DMS114 treated with DMSO at 0.1 percent for 48 hours (cell line): ENCODE measurements around the gene FBN1.

ENCODE experiments used
- DNase-seq: peaks from one replicate; lab custom pipeline; 2025; ENCODE audit not compliant: unreplicated experiment; lab: John Stamatoyannopoulos, UW

The FBN1 gene

DNA sequence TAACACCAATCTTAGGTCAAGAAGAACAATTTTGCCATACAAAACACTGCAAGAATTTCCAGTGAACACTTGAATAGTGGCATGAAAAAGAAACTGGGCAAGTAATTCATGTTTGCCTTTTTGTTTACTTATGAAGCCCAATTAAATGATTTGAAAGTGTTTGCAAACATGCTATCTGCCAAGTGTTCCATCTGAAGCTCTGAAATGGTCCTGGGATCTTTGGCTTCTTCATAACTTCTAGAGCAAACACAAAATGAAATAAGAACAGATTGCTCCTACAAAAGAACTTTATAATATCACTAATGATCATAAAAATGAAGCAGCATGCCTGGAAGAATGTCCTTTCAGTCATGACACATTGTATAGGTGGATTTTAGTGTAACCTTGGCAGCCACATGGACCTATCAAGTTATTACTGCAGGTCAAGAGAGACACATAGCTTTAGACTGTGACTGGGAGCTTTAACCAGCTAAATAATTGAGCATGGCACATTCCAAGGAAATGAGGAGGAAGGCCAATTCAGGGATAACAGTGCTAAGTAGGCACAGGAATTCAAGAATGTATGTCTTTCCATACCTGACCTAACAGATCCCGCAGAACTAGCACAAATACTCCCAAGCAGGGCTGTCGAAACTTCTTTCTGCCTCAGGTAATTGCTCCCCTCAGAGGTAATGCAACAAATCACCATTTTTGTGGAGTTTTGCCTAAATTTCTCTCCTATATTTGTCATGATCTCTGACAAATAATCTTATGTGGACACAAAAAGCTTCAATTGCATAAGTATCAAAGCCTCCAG lies 169.7 kb downstream of the FBN1 start:
- no peak for DNase-seq

DNA sequence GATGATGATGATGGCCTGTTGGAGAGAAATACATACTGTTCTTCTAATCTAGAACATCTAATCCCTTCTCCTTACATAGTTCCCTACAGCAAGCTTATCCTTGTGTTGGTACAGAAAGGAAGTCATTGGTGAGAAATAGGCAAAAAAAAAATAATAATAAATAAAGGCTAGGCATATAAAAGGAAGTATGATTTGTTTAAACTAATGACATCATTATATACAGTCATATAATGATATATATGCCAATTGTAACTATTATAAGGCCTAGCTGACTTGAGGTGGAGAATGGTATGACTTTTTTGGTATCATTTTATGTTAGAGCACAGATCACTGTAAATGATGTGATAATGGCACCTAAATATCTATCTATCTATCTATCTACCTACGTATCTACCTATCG lies 171.8 kb downstream of the FBN1 start:
- no peak for DNase-seq

DNA sequence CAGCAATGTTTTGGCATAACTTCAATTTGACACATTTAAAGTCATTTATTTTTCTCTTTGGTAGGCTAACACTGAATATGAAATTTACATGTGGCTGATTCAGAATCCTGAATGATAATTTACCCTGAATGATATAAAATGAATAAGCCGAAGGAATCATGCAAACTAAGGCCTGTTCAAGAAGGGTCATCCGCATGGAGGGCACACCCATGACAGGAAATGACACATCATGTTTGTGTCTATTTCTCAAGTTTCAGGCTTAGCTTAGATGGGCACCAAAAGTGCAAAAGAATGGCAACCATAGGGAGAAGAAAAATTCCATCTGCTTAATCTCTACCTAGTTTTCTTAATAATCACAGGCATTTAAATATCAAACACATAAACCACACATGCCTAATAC lies 172.8 kb downstream of the FBN1 start:
- DNase-seq: no peak

DNA sequence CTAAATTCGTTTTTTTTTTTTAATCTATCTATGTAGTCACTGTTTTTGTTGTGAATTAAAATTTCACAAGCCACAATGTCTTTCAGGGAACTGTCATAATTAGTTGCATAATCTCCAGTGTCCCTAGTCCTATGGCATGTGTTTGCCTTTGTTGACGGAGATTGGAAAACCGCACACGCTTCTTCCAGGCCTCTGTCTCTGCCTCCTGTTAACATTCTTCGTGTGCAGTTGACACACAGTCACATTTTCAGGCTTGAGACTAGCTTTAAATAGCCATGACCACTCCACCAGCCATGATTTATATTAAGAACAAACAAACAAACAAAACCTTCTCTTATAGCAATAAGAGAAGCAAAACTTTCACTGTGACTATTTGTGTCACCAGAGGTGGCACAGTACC lies 174.4 kb downstream of the FBN1 start:
- DNase-seq: no peak

DNA sequence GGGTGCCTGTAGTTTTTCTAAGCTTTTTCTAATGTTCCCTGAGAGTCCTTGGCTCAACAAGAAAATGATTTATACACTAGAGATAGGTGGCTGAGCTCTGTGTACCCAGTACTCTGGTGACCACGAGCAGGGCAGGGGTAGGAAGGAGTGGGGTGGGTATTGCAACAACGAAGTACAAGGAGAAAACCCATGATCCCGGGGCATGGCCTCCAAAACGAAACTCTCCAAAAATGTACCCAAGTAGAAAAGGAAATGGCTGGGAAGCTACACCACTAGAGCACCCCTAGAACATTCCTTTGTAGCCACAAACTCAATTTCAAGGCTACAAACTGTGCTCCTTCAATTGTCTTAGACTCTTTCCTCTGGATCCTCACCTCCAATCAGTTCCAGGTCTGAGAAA lies 175.4 kb downstream of the FBN1 start:
- no peak for DNase-seq

DNA sequence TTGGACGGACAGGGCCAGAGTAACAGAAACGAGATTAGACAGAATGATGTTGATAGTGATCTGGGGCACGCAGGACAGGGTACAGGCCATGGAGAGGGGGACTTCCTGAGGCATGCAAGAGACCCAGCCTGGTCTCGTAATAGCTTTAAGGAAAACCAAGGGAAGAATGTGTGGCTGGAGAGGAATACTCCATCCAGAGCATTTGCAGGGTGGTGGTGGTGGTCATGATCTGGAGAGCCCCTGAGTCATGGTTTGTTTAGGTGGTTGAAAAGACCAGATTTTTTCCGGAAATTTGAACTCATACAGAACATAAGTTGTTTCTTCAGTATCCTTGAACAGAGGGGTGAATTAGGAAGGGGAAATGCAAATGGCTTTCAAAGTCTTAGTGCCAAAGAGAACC lies 175.8 kb downstream of the FBN1 start:
- DNase-seq: no peak

DNA sequence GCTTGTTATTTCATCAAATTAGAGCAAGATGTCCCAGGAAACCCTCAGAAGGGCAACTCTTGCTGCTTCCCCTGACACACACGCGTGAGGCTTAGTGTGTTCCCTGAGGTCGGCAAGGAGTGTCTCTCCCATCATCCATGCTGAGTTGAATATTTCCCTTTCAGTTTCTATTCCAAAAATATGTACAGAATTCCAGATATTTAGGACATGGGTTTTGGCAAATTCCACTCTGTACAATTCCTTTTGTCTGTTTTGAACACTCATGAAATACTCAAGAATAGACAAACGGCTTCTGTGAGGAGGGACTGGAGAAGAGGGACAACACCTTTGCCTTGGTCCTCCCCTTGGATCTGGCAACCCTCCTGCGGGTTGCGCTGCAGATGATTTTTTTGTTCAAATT lies 176.2 kb downstream of the FBN1 start:
- no peak for DNase-seq

DNA sequence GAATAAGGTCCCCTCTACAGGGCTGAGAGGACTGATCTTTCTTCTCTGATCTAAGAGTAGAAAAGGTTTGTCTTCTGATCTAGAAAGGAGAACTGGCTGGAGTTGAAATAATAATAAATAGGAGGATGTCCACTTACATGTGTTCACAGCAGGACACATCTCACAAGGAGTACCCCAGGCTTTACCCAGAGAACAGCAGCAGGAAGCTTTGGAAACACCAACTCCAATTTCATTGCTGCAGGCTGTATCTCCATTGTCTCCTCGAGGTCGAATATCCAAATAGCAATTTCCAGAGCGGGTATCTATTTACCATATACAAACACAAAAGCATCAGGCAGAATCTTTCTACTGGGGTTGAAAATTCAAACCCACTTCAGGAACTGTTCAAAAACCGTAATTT lies 177.7 kb downstream of the FBN1 start:
- DNase-seq: no peak

DNA sequence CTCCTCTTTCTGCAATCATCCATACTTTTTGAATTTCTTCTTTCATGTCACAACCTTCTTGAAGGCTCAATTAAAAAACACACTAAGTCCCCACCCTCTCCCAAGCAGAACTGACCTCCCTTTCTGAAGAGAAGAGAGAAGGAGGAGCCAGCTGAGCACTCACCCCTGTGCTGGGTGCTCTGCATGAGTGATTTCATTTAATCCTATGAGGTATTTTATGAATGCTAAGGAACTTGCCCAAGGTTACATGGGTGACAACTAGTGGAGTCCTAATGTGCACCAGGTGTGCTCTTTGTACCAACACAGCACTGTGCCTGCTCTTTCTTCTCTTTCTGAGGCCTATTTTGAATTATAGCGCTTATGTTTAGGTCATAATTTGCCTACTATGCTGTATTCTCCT lies 178.7 kb downstream of the FBN1 start:
- DNase-seq: no peak

DNA sequence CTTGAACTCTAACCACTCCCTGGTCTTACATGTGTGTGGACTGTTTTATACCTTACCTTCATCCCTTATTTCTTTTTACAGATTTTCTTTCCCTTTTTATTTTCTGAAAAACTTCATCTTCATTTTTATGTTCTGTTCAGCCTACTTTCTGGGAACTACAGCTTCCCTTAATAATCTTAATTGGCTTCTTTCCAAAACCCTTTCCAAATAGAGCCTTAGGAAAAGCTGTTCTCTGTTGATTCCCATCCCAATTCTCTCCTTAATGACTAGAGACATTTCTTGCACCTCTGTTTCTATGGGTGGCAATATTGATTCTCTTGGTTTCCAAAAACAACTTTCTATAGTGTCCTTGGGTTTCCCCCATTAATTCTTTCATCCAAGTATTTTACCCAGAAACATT lies 179.4 kb downstream of the FBN1 start:
- no peak for DNase-seq

DNA sequence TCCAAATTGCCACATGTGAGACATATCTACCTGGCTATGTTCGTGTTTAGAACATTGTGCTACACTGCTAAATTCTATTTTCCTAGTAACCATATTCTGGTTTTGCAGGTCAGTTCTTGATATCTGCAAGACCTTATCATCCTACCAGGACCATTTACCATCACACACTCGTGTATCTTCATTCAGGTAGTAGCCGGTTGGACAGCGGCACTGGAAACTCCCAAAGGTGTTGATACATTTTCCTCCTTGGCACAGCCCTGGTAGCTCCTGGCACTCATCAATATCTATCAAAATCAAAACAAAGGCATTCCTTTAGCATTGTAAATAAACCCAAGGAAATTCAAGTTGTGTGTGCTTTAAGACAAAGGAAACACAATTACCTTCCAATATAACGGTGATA lies 180.1 kb downstream of the FBN1 start:
- DNase-seq: no peak

DNA sequence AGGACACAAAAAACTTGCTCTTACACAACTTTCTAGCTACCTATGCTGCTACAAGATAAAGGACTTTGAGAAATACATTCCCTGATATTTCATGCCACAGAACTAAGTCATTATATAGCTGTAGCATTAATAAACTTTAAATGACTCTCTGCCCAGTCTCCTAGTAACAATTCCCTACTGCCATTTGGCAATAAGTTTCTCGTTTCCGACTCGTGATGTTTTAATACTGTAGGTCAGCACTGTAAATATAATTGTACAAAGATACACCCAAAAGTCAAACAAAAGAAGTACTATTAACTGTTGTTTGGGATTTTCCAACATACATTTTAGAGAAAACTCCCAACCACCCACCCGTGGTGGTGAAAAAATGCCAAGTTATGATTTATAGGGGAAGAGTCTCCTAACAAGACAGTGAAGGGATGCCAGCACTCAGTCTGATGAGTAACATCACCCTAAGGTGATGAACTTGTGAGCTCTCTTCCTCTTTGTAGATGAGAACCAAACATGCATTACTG lies 182.1 kb downstream of the FBN1 start:
- DNase-seq: no peak

DNA sequence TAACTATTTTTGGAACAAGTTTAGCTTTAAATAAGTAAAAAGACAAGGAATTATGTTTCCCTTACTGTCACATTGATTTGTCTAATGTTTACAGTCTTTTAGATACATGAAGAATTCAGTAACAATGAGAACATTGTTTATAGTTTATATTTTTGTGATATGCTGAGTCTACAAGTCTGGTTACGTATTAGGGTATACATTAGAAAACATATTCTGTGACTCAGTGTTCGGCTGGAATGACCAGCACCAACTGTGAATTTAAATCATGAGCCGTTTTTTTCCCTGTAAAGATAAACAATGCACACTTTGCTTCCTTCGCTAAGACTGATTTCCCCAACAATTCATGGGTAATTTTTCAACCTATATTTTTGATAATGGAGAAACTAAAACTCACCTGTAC lies 182.8 kb downstream of the FBN1 start:
- no peak for DNase-seq

DNA sequence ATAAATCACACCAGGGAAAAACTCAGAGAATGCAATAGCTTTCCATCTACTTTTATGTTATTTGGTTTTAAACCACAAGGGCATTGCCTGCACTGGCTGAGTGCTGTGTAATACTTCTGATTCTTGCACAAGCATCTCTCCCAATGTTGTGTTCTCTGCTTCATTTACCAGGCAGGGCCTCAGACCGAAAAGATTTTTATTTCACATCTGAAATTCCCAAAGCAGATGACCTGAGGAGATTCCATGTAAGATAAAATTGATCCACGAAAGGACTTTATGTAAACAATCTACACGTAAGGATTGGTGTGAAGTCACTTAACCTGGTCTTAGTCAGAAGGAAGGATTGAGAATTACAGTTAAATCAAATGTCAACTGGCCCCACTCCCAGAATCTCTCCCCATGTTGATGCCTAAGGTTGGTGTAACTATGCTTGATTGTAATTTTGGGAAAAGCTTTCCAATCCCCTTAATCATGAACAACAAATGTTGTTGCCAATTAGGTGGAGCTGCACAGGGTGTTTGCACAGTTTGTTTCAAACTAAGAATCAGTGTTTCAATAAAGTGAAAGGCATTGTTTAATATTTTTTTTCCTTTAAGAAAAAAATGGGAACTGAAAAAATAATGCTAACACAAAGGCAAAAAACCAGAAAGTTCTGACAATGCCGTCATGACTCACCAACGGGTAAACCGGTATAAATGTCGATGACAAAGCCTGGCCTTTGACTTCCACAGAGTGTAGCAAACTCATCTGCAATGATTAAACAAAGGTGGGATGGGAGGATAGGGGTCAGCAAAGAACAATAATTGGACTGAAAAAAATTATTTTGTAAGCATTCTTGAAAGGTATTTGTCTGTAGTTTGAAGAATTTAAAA lies 185.7 kb downstream of the FBN1 start:
- no peak for DNase-seq

DNA sequence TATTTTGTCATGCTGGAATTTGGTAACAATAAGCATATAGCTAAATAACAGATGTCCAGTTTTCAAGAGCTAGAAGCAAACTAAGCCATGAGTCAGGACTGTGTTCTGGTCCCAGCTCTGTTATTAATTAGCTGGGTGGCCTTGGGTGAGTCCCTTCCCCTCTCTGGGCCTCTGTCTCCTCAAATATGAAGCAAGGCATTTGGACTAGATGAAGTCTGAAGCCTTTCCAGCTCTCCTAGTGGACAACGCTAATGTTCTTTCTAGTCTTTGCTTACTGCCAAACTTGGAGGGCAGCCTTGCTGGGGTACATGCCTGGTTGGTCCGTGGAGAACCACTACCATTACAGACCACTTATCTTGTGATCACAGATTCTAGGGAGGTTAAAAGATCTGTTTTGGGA lies 186.6 kb downstream of the FBN1 start:
- DNase-seq: no peak

DNA sequence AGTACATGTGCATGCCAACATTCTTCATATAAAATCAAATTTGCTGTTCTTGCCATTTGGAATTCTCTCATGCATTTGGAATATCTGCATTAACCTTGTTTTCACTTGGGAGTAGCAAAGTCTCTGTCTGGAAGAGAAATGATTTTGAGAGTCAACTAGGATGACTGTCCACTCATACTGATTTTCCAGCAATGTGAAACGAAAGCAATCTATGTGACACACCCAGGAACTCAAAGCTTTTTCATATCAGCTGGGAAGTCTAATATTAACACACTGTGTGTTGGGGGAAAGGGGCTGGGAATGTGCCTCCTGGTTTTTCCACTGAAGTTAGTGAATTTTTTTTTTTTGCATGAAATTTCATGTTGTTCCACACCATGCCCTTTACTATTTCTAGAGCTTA lies 189.4 kb downstream of the FBN1 start:
- no peak for DNase-seq

DNA sequence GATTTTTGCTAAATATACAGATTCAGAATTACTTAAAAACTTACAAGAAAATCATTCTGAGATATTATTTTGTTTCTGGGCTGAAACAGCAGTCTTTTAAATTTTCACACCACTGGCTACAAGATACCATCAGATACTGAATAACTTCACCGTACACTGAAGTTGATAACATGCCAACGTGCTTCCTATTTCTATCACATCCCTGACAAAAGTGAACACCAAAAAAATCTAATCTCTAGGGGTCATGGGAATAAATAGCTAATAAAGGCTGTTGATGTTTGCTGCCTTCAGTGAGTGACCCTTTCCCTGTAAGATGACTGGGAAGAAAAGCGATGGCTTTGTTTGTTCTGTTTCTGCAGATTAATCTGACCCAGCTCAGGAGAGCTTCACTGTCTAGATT lies 193.8 kb downstream of the FBN1 start:
- no peak for DNase-seq

DNA sequence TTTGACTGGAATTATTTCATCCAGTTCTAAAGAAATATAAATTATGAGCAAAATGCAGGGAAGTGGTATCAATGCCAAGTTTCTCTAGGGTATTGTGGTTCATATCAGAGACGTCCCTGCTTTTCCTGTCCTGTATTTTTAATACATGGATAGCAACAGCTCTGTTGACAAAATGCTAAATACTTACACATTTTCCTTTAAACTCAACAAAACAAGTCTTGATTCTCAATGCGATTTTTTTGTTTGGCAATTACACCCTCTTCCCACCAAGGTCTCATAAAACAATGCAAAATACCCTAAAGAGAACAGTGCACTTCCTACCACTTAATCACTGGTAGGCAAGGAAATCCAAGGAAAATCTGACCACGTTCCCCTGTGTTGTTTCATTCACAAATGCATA lies 194.3 kb downstream of the FBN1 start:
- DNase-seq: no peak

DNA sequence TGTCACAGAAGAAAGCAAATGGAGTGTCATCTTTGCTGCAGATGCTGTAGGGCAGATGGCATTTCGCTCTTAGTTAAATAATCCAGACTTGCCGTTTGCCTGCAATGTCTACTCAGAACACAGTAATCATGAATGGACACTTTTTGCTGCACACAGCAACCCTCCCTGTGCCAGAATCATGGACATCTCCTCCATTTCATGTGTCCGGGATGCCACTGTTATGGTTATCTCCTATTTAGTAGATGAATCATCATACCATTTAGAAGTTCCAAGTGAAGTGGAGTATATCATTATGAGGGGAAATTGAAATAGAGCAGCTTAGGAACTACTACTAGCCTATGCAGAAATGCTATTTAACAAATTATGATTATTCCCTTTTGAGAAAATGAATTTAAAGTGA lies 195.8 kb downstream of the FBN1 start:
- DNase-seq: no peak

DNA sequence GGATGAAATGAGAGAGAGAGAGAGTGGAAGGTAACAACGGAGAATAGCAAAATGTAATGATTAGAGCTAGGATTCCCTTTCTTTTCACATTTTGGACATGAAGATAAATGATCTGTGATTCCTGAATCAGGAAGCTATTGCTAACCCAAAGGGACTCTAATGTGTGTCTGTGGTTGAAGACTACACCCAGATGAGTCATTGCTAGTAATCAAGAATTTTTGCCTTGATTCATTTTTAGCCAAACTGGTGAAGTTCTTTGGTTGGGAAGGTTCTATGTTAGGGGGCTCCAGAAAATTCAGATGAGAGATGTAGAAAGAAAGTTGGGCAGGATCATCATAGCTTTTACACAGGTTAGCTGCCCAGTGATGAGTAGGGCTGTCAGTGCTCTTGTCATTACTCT lies 197.9 kb downstream of the FBN1 start:
- no peak for DNase-seq

DNA sequence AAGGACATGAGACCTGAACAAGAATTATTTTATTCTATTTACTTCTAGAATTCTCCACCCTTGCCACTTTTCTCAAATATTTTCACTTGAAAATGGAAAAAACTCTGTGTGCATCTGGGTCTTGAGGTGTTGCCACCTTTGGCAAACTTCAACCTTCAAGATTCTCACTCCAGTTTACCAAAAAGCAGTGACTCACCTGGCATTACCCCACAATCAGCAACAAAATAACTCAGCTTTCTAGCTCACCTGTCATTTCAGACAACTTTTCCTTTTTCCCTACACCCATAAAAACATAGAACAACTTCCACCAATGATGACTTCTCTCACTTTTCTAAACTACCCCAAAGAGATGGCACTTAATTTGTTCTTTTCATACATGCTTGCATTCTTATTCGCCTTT lies 198.5 kb downstream of the FBN1 start:
- DNase-seq: no peak

DNA sequence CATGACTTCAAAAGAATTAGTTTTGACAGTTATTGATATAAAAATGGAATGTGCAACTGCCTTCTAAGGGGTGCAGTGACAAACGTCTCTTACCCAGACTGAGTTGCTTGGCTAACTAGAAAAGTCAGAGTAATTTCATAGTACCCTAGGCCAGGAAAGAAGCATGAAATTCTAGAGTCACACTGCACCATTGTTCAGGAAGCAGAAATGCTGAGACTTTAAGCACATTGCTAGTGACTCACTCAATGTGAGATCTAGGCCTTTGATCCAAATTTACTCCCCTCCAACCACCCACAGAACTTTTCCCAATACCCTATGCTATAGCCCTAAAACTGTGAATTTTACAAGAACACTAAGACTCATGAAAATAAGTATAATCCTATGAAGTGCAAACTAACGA lies 203.5 kb downstream of the FBN1 start:
- no peak for DNase-seq
